Transverse colon (tissue), 4 donors: Measurements from ENCODE around the gene ETV6. TPM values are rescaled to one million over a fixed set of nuclear protein-coding genes. Genes with fewer than 3 reads are reported as not detected.

ENCODE experiments used
- DNase-seq: peaks from one replicate; pipeline ENCODE4 v3.0.0-alpha.2; 2019
- H3K27ac ChIP-seq, 4 donors: fragments of 200-600 bp; sonication (generic); 2 replicates each; pipeline ENCODE4 v1.5.1; 2016 to 2018; ENCODE audit warnings: inconsistent platforms in 4 of 4
- H3K27me3 ChIP-seq: fragments of 200-600 bp; sonication (generic); 2 replicates; pipeline ENCODE4 v1.5.1; 2017; ENCODE audit warnings: inconsistent platforms
- H3K36me3 ChIP-seq, 4 donors: fragments of 200-600 bp; sonication (generic); 2 replicates each; pipeline ENCODE4 v1.5.1; 2017 to 2019; ENCODE audit warnings: inconsistent platforms in 4 of 4
- H3K4me1 ChIP-seq, 4 donors: fragments of 200-600 bp; sonication (generic); 2 replicates each; pipeline ENCODE4 v1.5.1; 2017 to 2020; ENCODE audit warnings: inconsistent platforms in 4 of 4
- H3K4me3 ChIP-seq, 4 donors: fragments of 200-600 bp; sonication (generic); 1 replicate in 1 of 4; 2 replicates in 3 of 4; pipeline versions ENCODE4 v1.5.1 to v1.6.1; 2017 to 2019; ENCODE audit warnings: inconsistent platforms in 4 of 4
- H3K9me3 ChIP-seq, 2 donors: fragments of 200-600 bp; sonication (generic); 2 replicates each; pipeline ENCODE4 v1.5.1; 2017 to 2019; ENCODE audit warnings: inconsistent platforms in 2 of 2
- CTCF ChIP-seq, 5 experiments: fragments of 200-600 bp in 3 of 5; fragments of 450-650 bp in 2 of 5; sonication (generic) in 3 of 5; IDR thresholded peaks; 1 replicate in 2 of 5; 2 replicates in 3 of 5; pipeline ENCODE4 v1.5.1; 2016 to 2017; ENCODE audit warnings: antibody characterized with exemption in 5 of 5, inconsistent platforms in 3 of 5, mild to moderate bottlenecking in 2 of 5, moderate library complexity in 1 of 5
- EP300 ChIP-seq: sonication (generic); formaldehyde crosslinking; IDR thresholded peaks from one replicate; pipeline ENCODE4 v1.6.1; 2017; ENCODE audit warnings: antibody characterized with exemption, low read depth
- POLR2A ChIP-seq: fragments of 450-650 bp; IDR thresholded peaks from one replicate; pipeline ENCODE4 v1.6.1; 2016; ENCODE audit warnings: antibody characterized with exemption, mild to moderate bottlenecking, moderate library complexity
- POLR2AphosphoS5 ChIP-seq, 3 donors: sonication (generic); formaldehyde crosslinking; IDR thresholded peaks; one replicate each; pipeline ENCODE4 v1.6.1; 2016; ENCODE audit warnings: antibody characterized with exemption in 3 of 3
- WGBS, 2 donors: methylation state at CpG; one replicate each; pipeline ENCODE4 v1.1.5; 2018; ENCODE audit warnings: low coverage in 1 of 2; 5-methylcytosine and 5-hydroxymethylcytosine counted together
- in situ Hi-C, 4 donors: fragments of 200-750 bp; cut with MboI; loops; one replicate each; pipeline versions ENCODE4 v1.15.0 to v1.15.1; 2017; ENCODE audit warnings: low sequenced_read_pairs in 3 of 4, low pct_ligation_motif_present in 1 of 4, low pct_unique_long_range_greater_than_20kb in 1 of 4
- intact Hi-C: fragments of 100-400 bp; cut with DNase I; formaldehyde crosslinking; loops from one replicate; pipeline ENCODE4 v1.15.1; 2023; ENCODE audit warnings: low total_unique reads
- total RNA-seq, 4 donors: library from RNA; depleted of rRNA; stranded (reverse); fragments of >200 nt; gene quantifications; one replicate each; pipeline ENCODE4 v1.1.0, GENCODE V29; 2016

The ETV6 gene
- total RNA-seq, 4 donors from 2014 or later, result 19.9 to 47.9 (median 41.0) TPM

- H3K27ac ChIP-seq, result no peak overlapping the region
- H3K4me1 ChIP-seq, result peaks cover 0 to 30% (median 20%) of the 10 kb centered on the region in 4 donors
- no peak for DNase-seq
- H3K9me3 ChIP-seq, result no peaks in the 10 kb centered on the region
- intact Hi-C loops, result no loop called here
- WGBS, 2 donors, result 78 to 81% methylated on average over 6 to 7 of the region's 7 CpGs
- no peaks in the 10 kb centered on the region for H3K27me3 ChIP-seq
- in situ Hi-C loops, result no loop called here
- TF ChIP-seq CTCF (IDR thresholded peaks at IDR 0.05) (no peak), EP300 (no peak), POLR2AphosphoS5 (IDR thresholded peaks at IDR 0.05) (no peak), POLR2A (no peak)
- no peaks in the 10 kb centered on the region for H3K36me3 ChIP-seq
- H3K4me3 ChIP-seq, result no peak overlapping the region
These were observed 174.6 kb downstream of the ETV6 start for GRCh38 chr12:11824069-11824468.

DNA sequence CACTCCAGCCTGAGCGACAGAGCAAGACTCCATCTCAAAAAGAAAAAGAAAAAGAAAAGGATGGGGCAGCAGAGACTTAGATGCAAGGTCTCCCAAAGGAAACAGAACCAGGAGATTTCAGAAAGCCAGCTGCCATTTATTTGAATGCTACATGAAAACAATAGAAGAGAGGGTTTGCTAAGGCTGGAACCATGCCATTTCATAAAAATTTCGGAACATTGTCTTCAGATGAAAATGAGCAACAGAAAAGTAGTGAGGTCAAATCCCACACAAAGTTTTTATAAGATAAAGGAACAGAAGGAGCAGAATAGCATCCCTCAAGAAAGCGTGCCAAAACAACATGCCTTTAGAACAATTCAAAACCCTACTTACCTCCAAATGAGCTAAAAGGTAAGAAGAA, 175.3 kb downstream of the ETV6 start:
- TF ChIP-seq POLR2AphosphoS5 (IDR thresholded peaks at IDR 0.05), result no peak
- TF ChIP-seq CTCF (IDR thresholded peaks at IDR 0.05), result no peak
- TF ChIP-seq POLR2A, result no peak
- TF ChIP-seq EP300, result no peak
- intact Hi-C loops, result no loop called here
- H3K27ac ChIP-seq, result no peak overlapping the region
- in situ Hi-C loops, result no loop called here
- H3K4me3 ChIP-seq, result no peak overlapping the region
- DNase-seq, result no peak
- WGBS, 2 donors, result 83 to 88% methylated on average over 2 to 3 of the region's 3 CpGs
- no peaks in the 10 kb centered on the region for H3K9me3 ChIP-seq
- H3K36me3 ChIP-seq, result no peaks in the 10 kb centered on the region
- peaks cover 4 to 36% (median 23%) of the 10 kb centered on the region in 4 donors for H3K4me1 ChIP-seq
- no peaks in the 10 kb centered on the region for H3K27me3 ChIP-seq

GRCh38 chr12:11825278-11825677, 175.8 kb downstream of the ETV6 start:
- in situ Hi-C loops, result no loop called here
- no peaks in the 10 kb centered on the region for H3K36me3 ChIP-seq
- no peaks in the 10 kb centered on the region for H3K9me3 ChIP-seq
- DNase-seq, result no peak
- no peak overlapping the region for H3K4me3 ChIP-seq
- no peak for TF ChIP-seq CTCF (IDR thresholded peaks at IDR 0.05)
- TF ChIP-seq EP300, result no peak
- no peak for TF ChIP-seq POLR2A
- TF ChIP-seq POLR2AphosphoS5 (IDR thresholded peaks at IDR 0.05), result no peak
- intact Hi-C loops, result no loop called here
- WGBS, 2 donors, result 77 to 84% methylated on average over 6 to 7 of the region's 7 CpGs
- H3K27me3 ChIP-seq, result no peaks in the 10 kb centered on the region
- no peak overlapping the region for H3K27ac ChIP-seq
- peaks cover 9 to 41% (median 23%) of the 10 kb centered on the region in 4 donors for H3K4me1 ChIP-seq

DNA sequence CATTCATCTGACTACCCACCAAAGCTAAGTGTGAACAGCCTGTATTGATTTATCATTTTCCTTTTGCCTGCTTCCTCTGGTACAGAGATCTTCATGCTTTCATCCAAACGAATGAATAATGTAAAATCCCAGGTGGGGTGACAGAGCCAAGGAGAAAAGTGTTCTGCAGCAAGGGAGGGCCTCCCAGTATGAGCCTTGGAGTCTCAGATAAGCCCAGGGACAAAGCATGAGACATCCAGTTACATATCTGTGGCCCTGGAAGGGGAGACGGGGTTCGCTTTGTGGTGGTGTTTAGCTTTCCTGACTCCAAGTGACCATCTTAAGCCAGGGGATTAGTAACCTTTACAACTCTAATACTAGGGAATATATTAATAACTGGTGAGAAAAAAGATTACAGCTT, 177.1 kb downstream of the ETV6 start:
- in situ Hi-C loops, result no loop called here
- H3K4me1 ChIP-seq, result peaks cover 14 to 51% (median 23%) of the 10 kb centered on the region in 4 donors

More for the DNA sequence above, 177.1 kb downstream of the ETV6 start:
- Histone ChIP-seq H3K27me3 (no peaks in the 10 kb centered on the region), H3K4me3 (no peak overlapping the region), H3K9me3 (no peaks in the 10 kb centered on the region), H3K36me3 (no peaks in the 10 kb centered on the region), H3K27ac (no peak overlapping the region)
- 82 to 93% methylated on average over 3 of the region's 3 CpGs for WGBS, 2 donors
- TF ChIP-seq EP300 (no peak), POLR2A (no peak), POLR2AphosphoS5 (IDR thresholded peaks at IDR 0.05) (no peak), CTCF (IDR thresholded peaks at IDR 0.05) (no peak)
- intact Hi-C loops, result no loop called here
- no peak for DNase-seq
